LNCaP clone FGC (cell line): ENCODE data around the gene PKHD1.

Experiments
- DNase-seq: peaks from one replicate; pipeline ENCODE4 v3.0.0-alpha.2; 2011; ENCODE audit warnings: low read depth
- H3K4me3 ChIP-seq: 2 replicates; pipeline ENCODE4 v1.5.1; 2011; ENCODE audit warnings: mild to moderate bottlenecking, low read depth, low read length, control low read depth
- CTCF ChIP-seq: IDR thresholded peaks from 2 replicates; pipeline ENCODE4 v1.5.1; 2012; ENCODE audit warnings: mild to moderate bottlenecking; ENCODE audit not compliant: control insufficient read depth, insufficient read depth; ENCODE audit errors: extremely low read depth

PKHD1 gene

DNA sequence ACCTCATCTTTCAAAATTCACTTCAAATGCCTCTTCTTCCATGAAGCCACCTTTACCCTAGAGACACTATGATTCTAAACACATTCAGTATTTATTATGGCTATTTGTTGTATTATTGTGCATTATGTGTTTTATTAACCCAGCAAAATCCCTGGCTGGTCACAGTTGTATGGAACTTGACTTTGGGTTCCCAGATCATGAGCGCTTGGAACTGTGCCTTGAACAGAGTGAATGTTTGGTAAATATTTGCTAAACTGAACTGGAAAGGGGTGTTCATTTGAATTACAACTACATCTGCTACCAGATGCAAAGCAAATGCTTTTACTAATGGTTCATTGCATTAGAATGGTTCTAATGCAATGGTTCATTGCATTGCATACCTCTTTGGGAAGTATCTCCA lies 259.8 kb downstream of the PKHD1 start:
- no peak overlapping the region for H3K4me3 ChIP-seq
- no peak for TF ChIP-seq CTCF
- peak; percentile 33 for DNase-seq

GRCh38 chr6:51824940-51825339 lies 262.5 kb downstream of the PKHD1 start:
- no peak overlapping the region for H3K4me3 ChIP-seq
- DNase-seq, result no peak
- no peak for TF ChIP-seq CTCF

DNA sequence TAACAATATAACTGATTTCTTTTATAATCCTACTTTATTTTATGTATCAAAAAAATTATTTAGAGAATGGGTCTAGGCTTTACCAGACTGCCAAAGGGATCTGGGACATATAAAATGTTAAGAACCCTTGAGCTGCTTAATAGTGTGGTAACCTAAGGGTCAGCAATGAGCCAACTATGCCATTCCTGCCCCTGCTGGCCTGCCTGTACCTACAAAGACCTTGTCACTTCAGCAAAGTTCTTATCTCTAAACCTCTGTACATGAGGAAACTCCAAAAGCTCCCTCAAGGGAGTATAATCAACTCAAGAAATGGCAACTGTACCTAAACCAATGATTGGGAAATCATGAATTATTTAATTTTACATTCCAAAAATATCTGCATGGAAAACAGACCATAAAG lies 266.9 kb downstream of the PKHD1 start:
- no peak for DNase-seq
- H3K4me3 ChIP-seq, result no peak overlapping the region
- no peak for TF ChIP-seq CTCF

DNA sequence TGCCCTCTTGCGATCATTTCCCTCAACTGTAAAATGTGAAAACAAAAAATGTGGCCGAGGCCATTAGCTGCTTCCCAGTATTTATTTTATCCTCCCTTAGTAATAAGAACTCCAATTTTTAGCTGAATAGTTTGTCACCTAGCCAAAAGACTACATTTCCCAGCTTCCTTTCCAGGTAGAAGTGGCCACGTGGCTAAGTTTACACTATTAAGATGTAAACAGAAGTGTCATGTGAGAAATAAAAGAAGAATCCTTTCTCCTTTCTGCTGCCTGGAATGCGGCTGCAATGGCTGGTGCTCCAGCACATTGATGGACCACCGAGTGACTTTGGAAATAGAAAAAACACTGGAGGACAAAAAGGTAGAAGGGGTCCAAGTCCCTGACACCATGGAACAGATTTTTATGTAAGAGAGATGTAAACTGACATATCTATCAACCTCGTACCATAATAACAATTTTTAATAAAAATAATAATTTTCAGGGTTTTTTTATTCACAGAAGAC lies 268.8 kb downstream of the PKHD1 start:
- DNase-seq, result no peak
- TF ChIP-seq CTCF, result no peak
- no peak overlapping the region for H3K4me3 ChIP-seq

DNA sequence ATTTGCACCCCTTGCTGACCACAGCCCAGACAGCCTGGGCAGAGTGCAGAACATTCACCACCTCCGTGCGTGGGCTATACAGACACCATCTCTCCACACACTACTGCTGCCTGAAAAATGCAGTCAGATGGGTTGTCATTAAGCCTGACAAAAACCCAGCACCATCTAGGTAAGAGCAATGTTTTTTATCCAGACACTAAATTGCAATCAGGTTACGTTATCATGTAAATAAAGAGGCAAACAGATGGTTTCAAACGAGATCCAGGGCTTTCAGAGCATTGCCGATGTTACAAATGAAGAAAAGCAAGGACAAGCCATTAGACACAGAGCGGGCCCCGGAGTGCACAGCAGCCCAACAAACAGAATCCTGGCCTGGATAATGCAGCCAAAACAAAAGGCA lies 269.6 kb downstream of the PKHD1 start:
- no peak overlapping the region for H3K4me3 ChIP-seq
- no peak for TF ChIP-seq CTCF
- DNase-seq, result no peak

GRCh38 chr6:51814418-51814817 lies 273.0 kb downstream of the PKHD1 start:
- DNase-seq, result peak; percentile 4
- H3K4me3 ChIP-seq, result no peak overlapping the region
- TF ChIP-seq CTCF, result no peak

GRCh38 chr6:51813904-51814303 lies 273.5 kb downstream of the PKHD1 start:
- DNase-seq, result no peak
- H3K4me3 ChIP-seq, result no peak overlapping the region
- no peak for TF ChIP-seq CTCF
